ENCODE measurements around the gene EFCAB5. TPM values are rescaled to one million over a fixed set of nuclear protein-coding genes. Genes with fewer than 3 reads are reported as not detected.

Gene EFCAB5
- total RNA-seq, 1 donor from 2014 or later = 0.30 TPM

DNA sequence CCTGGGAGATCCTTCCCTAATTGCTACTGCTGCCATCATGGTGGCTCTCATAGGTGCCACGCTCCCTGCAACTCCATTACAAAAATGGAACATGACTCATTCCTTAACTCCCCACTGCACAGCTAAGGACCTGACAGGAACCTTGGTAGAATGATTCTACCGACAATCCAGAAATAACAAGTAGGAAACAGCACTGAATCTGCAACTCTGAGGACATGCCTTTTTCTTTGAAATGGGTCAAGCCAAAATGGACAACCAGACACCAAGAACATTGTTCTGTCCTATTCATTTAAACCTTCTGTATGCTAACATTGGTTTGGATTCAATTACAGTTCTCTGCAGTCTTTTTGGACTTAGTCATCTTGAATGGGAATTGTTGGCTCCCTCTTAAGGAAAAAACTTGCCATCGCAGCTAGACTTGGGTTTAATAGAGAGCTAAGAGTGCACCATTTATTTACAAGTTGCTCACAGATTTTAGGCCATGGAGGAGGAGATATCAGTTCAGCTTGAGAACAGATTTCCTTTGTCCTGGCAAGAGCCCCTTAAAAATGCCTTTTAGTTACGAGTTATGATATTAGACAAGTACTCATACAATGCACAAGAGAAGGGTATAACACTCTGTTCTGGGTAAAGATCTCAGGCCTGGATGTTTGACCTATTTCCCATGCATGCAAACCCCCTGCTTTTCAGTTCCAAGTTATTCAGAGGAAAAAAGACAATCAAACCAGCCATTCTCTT, 154.2 kb downstream of the EFCAB5 start:
- DNase-seq (ENCODE audit: low read depth, low spot score) = peak; percentile 28
- TF ChIP-seq, protein P1, sequence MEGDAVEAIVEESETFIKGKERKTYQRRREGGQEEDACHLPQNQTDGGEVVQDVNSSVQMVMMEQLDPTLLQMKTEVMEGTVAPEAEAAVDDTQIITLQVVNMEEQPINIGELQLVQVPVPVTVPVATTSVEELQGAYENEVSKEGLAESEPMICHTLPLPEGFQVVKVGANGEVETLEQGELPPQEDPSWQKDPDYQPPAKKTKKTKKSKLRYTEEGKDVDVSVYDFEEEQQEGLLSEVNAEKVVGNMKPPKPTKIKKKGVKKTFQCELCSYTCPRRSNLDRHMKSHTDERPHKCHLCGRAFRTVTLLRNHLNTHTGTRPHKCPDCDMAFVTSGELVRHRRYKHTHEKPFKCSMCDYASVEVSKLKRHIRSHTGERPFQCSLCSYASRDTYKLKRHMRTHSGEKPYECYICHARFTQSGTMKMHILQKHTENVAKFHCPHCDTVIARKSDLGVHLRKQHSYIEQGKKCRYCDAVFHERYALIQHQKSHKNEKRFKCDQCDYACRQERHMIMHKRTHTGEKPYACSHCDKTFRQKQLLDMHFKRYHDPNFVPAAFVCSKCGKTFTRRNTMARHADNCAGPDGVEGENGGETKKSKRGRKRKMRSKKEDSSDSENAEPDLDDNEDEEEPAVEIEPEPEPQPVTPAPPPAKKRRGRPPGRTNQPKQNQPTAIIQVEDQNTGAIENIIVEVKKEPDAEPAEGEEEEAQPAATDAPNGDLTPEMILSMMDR (conservative IDR thresholded peaks at IDR 0.05) = peak; percentile 64
- no peaks in the 10 kb centered on the region for H3K4me1 Mint-ChIP-seq
- no peaks in the 10 kb centered on the region for H3K27me3 Mint-ChIP-seq (ENCODE audit: low read depth)
- no peaks in the 10 kb centered on the region for H3K36me3 Mint-ChIP-seq (ENCODE audit: low read depth)
- H3K4me3 Mint-ChIP-seq = no peak overlapping the region
- no peak overlapping the region for H3K27ac Mint-ChIP-seq (ENCODE audit: unreplicated experiment)
- H3K9me3 Mint-ChIP-seq = no peaks in the 10 kb centered on the region

DNA sequence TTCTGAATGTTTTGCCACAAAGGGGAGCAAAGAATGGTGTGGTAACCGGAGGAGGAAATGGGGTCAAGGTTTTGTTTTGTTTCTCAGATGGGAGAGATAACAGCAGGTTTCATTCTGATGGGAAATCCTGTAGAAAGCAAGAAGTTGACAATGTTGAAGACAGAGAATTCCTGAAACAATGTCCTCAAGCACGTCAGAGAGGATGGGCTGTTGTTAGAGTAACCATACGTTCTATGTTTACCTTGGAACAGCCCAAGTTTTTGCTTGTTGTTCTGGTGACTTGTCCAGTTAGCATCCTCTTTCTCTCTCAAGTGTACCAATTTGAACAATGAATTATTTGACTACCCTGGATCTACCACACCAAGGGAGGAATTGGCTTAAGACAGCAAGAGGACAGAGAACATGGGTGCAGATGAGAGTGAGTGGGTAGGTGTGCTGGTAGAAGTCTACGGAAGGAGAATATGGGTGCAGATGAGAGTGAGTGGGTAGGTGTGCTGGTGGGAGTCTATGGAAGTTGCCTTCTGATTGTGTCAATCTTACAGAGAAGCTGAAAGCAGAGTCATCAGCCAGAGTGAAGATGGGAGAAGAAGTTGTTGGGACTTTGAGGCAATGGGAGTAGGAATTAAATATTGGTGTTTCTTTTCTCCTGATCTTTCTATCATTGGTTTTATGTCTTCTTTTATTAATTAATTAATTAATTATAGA, 160.4 kb downstream of the EFCAB5 start:
- Mint-ChIP-seq H3K4me1 (peaks cover 14% of the 10 kb centered on the region), H3K27me3 (ENCODE audit: low read depth) (no peaks in the 10 kb centered on the region), H3K36me3 (ENCODE audit: low read depth) (no peaks in the 10 kb centered on the region), H3K4me3 (no peak overlapping the region), H3K27ac (ENCODE audit: unreplicated experiment) (no peak overlapping the region), H3K9me3 (no peaks in the 10 kb centered on the region)
- no peak for DNase-seq (ENCODE audit: low read depth, low spot score)
- TF ChIP-seq, protein P1 (conservative IDR thresholded peaks at IDR 0.05) = no peak

DNA sequence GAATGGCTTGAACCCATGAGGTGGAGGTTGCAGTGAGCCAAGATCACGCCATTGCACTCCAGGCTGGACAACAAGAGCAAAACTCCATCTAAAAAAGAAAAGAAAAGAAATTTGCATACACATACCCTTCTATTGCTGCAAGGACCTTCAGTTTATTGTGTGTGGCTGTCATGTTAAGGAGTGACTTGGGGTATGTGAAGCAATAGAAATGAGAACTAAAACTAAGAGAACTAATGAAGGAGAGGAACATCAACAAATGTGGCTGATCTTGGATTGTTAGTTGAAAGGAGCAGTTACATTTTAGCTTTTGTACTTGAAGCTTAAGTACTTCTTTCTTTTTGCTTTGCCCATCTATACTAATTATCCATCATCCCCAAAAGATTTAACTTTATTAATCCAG, 162.5 kb downstream of the EFCAB5 start:
- Mint-ChIP-seq H3K9me3 (no peaks in the 10 kb centered on the region), H3K27ac (ENCODE audit: unreplicated experiment) (no peak overlapping the region), H3K27me3 (ENCODE audit: low read depth) (no peaks in the 10 kb centered on the region), H3K36me3 (ENCODE audit: low read depth) (no peaks in the 10 kb centered on the region), H3K4me1 (peaks cover 14% of the 10 kb centered on the region), H3K4me3 (no peak overlapping the region)
- no peak for DNase-seq (ENCODE audit: low read depth, low spot score)
- TF ChIP-seq, protein P1 (conservative IDR thresholded peaks at IDR 0.05) = no peak

DNA sequence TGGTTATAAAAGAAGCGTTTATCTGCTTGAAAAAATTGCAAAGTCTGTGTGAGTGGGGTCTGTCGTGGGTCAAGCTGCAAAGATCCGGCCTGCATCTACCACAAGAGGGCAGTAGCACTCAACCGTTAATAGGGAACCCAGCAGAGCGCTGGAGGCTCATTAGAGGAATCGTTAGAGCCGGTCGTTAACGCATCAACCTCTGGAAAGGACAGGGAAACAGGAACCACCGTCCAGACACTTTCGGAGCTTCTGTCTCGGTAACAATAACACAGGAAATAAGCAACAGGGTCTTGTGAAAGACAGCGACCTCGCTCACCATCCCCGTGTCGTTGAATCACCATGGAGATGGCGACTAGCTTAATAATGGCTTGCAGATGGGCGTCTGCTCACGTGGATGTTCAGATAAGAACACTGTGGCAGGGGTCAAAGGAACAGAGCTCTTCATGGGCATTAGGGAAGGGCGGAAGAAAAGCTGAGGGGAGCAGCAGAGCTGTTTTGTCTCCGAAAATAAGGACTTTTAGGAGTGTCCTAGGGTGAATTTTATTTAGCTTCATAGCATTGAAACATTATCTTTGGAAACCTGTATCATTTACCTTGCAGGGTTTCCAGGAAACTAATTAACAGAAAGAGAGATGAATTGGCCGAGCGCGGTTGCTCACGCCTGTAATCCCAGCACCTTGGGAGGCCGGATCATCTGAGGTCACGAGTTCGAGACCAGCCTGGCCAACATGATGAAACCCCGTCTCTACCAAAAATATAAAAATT, 163.3 kb downstream of the EFCAB5 start:
- H3K4me1 Mint-ChIP-seq = peaks cover 14% of the 10 kb centered on the region
- peak overlapping the region; percentile 72 for H3K4me3 Mint-ChIP-seq
- H3K9me3 Mint-ChIP-seq = no peaks in the 10 kb centered on the region
- peak; percentile 80 for DNase-seq (ENCODE audit: low read depth, low spot score)
- TF ChIP-seq, protein P1 (conservative IDR thresholded peaks at IDR 0.05) = peak; percentile 93
- H3K27ac Mint-ChIP-seq (ENCODE audit: unreplicated experiment) = peak overlapping the region; percentile 15
- no peaks in the 10 kb centered on the region for H3K36me3 Mint-ChIP-seq (ENCODE audit: low read depth)
- no peaks in the 10 kb centered on the region for H3K27me3 Mint-ChIP-seq (ENCODE audit: low read depth)

DNA sequence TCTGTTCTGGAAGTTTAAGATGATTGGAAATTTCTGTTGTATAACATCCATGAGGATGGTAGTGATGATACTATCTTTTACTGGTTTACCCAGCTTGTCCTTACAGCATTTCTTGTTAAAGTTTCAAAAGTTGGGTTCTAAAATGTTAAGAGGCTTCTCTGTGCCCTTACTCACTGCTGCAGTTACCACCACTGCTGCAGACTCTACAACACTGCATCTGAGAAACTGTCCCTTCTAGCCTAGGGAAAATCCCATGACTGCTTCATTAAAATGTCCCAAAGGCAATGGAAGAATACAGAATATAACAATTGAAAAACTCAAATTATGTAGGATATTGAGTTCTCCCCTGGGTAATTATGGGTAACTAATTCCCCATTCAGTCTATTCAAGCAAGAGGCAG, 171.4 kb downstream of the EFCAB5 start:
- no peak for DNase-seq (ENCODE audit: low read depth, low spot score)
- Mint-ChIP-seq H3K27ac (ENCODE audit: unreplicated experiment) (no peak overlapping the region), H3K36me3 (ENCODE audit: low read depth) (no peaks in the 10 kb centered on the region), H3K27me3 (ENCODE audit: low read depth) (no peaks in the 10 kb centered on the region), H3K4me3 (peak overlapping the region; percentile 20), H3K9me3 (no peaks in the 10 kb centered on the region), H3K4me1 (peaks cover 16% of the 10 kb centered on the region)
- TF ChIP-seq, protein P1 (conservative IDR thresholded peaks at IDR 0.05) = no peak
